CD8-positive, alpha-beta memory T cell (primary cell): ENCODE results near the gene TMEM141. TPM values are rescaled to one million over a fixed set of nuclear protein-coding genes. Genes with fewer than 3 reads are reported as not detected.
"Not testable (repeated sequence)": the region's sequence is repeated elsewhere in the genome, so short reads cannot be mapped to it uniquely, and the experiment has no call there.

ENCODE experiments used
- CTCF ChIA-PET: fragments of 350-600 bp; sonication (Branson Sonifier 250); formaldehyde crosslinking; loops from one replicate; lab custom pipeline; 2021; ENCODE audit warnings: antibody characterized with exemption; lab: Charles Lee
- POLR2A ChIA-PET: fragments of 350-600 bp; sonication (Branson Sonifier 250); formaldehyde crosslinking; loops from one replicate; lab custom pipeline; 2021; ENCODE audit warnings: antibody characterized with exemption; lab: Charles Lee
- DNase-seq, 5 donors: peaks; one replicate each; pipeline versions ENCODE4 v3.0.0 to v3.0.0-alpha.2; 2020 to 2022; ENCODE audit warnings: mixed read lengths in 1 of 5
- H3K27ac ChIP-seq: one replicate; pipeline ENCODE4 v1.7.0; 2013; ENCODE audit warnings: low read depth, mild to moderate bottlenecking, low read length, moderate library complexity
- H3K27me3 ChIP-seq: 2 replicates; pipeline ENCODE4 v1.7.0; 2013; ENCODE audit warnings: low read length, mild to moderate bottlenecking; ENCODE audit not compliant: insufficient read depth, poor library complexity, severe bottlenecking
- H3K36me3 ChIP-seq: 2 replicates; pipeline ENCODE4 v1.7.0; 2013; ENCODE audit warnings: mild to moderate bottlenecking, low read length, moderate library complexity; ENCODE audit not compliant: insufficient read depth
- H3K4me1 ChIP-seq: 2 replicates; pipeline ENCODE4 v1.7.0; 2013; ENCODE audit warnings: mild to moderate bottlenecking, low read length, moderate library complexity; ENCODE audit not compliant: insufficient read depth
- H3K4me3 ChIP-seq: 2 replicates; pipeline ENCODE4 v1.7.0; 2013; ENCODE audit warnings: mild to moderate bottlenecking, low read length
- H3K9me3 ChIP-seq: 2 replicates; pipeline ENCODE4 v1.7.0; 2013; ENCODE audit warnings: mild to moderate bottlenecking, low read length
- H3K27ac Mint-ChIP-seq, 8 donors: one replicate each; pipeline ENCODE4 v1.8.0; 2020 to 2021; ENCODE audit warnings: mixed read lengths in 8 of 8, mild to moderate bottlenecking in 6 of 8, inconsistent platforms in 3 of 8, moderate library complexity in 3 of 8
- H3K27me3 Mint-ChIP-seq, 2 donors: one replicate each; pipeline ENCODE4 v1.8.0; 2020 to 2021; ENCODE audit warnings: mixed read lengths in 2 of 2, mild to moderate bottlenecking in 1 of 2, moderate library complexity in 1 of 2
- H3K36me3 Mint-ChIP-seq, 3 donors: one replicate each; pipeline ENCODE4 v1.8.0; 2020 to 2021; ENCODE audit warnings: mixed read lengths in 3 of 3, inconsistent platforms in 1 of 3, mild to moderate bottlenecking in 1 of 3
- H3K4me1 Mint-ChIP-seq, 3 donors: one replicate each; pipeline ENCODE4 v1.8.0; 2020 to 2021; ENCODE audit warnings: mixed read lengths in 3 of 3, inconsistent platforms in 1 of 3, mild to moderate bottlenecking in 1 of 3
- H3K4me3 Mint-ChIP-seq, 7 donors: one replicate each; pipeline ENCODE4 v1.8.0; 2020 to 2021; ENCODE audit warnings: mixed read lengths in 7 of 7, mild to moderate bottlenecking in 6 of 7, moderate library complexity in 4 of 7, inconsistent platforms in 2 of 7
- H3K9me3 Mint-ChIP-seq, 5 donors: one replicate each; pipeline ENCODE4 v1.8.0; 2020 to 2022; ENCODE audit warnings: mixed read lengths in 5 of 5, mild to moderate bottlenecking in 3 of 5, moderate library complexity in 2 of 5, inconsistent platforms in 1 of 5
- polyA plus RNA-seq: library from polyadenylated mRNA; unstranded; fragments of 300-500 nt; fragmentation: Illumina TruSeq; gene quantifications from one replicate; pipeline ENCODE4 v1.2.3, GENCODE V29; 2021
- total RNA-seq, 2 experiments: library from RNA; stranded (reverse); gene quantifications; one replicate each; pipeline ENCODE4 v1.2.3, GENCODE V29; 2021

TMEM141 gene
- total and polyA plus RNA-seq, 3 experiments from 2014 or later = 37.8 to 50.6 (median 50.1) TPM

DNA sequence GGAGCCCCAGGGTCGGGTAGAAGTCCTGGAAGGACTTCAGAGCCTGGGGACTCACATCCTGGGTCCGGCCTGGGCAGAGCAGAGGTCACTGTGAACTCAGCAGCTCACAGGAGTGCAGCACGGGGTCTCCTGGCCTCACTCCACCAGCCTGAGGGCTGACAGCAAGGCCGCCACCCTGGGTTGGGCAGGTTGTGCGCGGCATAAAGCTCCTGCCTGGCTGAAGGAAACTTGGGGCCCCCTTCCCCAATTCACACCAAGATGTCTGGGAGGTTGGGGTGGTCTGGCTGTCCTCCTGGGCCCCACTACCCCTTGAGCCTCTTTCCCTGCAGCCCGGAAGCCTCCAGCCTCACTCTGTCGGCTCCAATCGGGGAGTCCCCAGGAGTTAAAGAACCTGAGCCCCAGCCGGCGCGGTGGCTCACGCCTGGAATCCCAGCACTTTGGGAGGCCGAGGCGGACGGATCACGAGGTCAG is 28.9 kb upstream of the TMEM141 start:
- ChIA-PET CTCF (no interaction called here), POLR2A (no interaction called here)
- no peak overlapping the region for H3K4me3 Mint-ChIP-seq
- Histone ChIP-seq H3K36me3 (no peaks in the 10 kb centered on the region), H3K4me1 (no peaks in the 10 kb centered on the region), H3K27me3 (no peaks in the 10 kb centered on the region), H3K4me3 (no peak overlapping the region), H3K9me3 (no peaks in the 10 kb centered on the region), H3K27ac (no peak overlapping the region)
- peaks cover 7 to 20% of the 10 kb centered on the region in 2 donors for H3K27me3 Mint-ChIP-seq
- H3K9me3 Mint-ChIP-seq = no peaks in the 10 kb centered on the region
- DNase-seq = peak in 1 of 5 donors; percentile 12
- H3K4me1 Mint-ChIP-seq = peaks cover 5 to 14% (median 10%) of the 10 kb centered on the region in 3 donors
- H3K36me3 Mint-ChIP-seq = no peaks in the 10 kb centered on the region
- no peak overlapping the region for H3K27ac Mint-ChIP-seq

DNA sequence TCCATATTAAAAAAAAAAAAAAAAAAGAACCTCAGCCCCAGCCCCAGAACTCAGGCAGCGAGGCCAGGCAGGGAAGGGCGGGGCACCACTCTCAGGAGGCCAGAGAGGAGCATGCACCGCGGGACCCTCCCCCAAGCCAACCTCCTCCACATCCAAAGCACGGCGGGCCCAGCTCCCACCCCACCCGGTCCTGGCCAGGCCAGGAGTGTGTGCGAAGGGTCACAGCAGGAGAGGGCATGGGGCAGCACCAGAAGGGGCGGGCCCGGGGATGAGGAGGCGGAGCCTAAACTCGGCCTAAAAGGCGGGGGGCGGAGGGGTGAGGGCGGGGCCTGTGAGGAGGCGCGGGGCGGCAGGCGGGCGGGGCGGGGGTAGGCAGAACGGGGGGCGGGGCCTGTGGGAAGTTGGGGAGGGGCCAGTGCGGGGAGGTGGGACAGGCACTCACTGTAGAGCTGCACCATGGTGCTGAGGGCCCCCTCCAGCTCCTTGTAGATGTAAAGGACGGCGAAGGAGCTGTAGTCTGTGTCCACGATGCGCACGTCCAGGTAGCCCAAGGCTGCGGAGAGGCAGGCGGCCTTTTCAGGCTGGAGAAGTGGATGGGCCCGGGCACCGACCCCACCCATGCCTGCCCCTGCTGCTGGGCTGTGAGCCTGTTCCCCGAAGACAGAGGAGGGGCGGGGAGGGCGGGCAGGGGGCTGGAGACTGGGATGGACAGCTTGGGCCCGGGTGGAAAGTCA is 28.1 kb upstream of the TMEM141 start:
- Histone ChIP-seq H3K9me3 (no peaks in the 10 kb centered on the region), H3K27ac (no peak overlapping the region), H3K4me3 (no peak overlapping the region), H3K27me3 (no peaks in the 10 kb centered on the region), H3K36me3 (no peaks in the 10 kb centered on the region), H3K4me1 (no peaks in the 10 kb centered on the region)
- no peak overlapping the region for H3K27ac Mint-ChIP-seq
- ChIA-PET CTCF (no interaction called here), POLR2A (no interaction called here)
- no peaks in the 10 kb centered on the region for H3K36me3 Mint-ChIP-seq
- peaks cover 5 to 14% (median 10%) of the 10 kb centered on the region in 3 donors for H3K4me1 Mint-ChIP-seq
- H3K27me3 Mint-ChIP-seq = peaks cover 12 to 25% of the 10 kb centered on the region in 2 donors
- peak in 4 of 5 donors; percentile 14 to 45 (median 18) for DNase-seq
- H3K9me3 Mint-ChIP-seq = no peaks in the 10 kb centered on the region
- H3K4me3 Mint-ChIP-seq = no peak overlapping the region

DNA sequence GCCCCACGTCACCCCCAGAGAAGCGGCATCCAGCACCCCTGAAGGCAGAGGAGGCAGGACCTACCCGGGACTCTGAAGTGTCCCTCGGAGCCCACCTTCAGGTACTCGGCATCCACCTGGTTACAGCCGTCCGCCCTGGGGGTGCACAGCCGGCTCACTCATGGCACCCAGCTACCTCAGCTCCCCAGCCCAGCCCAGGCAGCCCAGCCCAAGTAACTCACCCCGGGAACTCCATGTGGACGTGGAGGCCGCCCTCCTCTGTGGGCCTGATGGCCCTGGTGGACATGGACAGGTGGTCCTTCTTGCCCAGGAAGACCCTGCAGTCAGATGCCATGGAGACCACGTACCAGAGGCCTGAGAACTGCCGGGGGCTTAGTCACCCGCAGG is 27.5 kb upstream of the TMEM141 start:
- Histone ChIP-seq H3K36me3 (no peaks in the 10 kb centered on the region), H3K4me3 (no peak overlapping the region), H3K27ac (no peak overlapping the region), H3K9me3 (no peaks in the 10 kb centered on the region), H3K4me1 (no peaks in the 10 kb centered on the region), H3K27me3 (no peaks in the 10 kb centered on the region)
- no peaks in the 10 kb centered on the region for H3K36me3 Mint-ChIP-seq
- no peaks in the 10 kb centered on the region for H3K9me3 Mint-ChIP-seq
- CTCF ChIA-PET = no interaction called here
- POLR2A ChIA-PET = no interaction called here
- DNase-seq = peak in 1 of 5 donors; percentile 39
- no peak overlapping the region for H3K27ac Mint-ChIP-seq
- H3K27me3 Mint-ChIP-seq = peaks cover 14 to 26% of the 10 kb centered on the region in 2 donors
- no peak overlapping the region for H3K4me3 Mint-ChIP-seq
- H3K4me1 Mint-ChIP-seq = peaks cover 5 to 14% (median 10%) of the 10 kb centered on the region in 3 donors

- Histone ChIP-seq H3K9me3 (no peaks in the 10 kb centered on the region), H3K27ac (no peak within 1 kb of the TSS), H3K4me1 (no peaks in the 10 kb centered on the region), H3K36me3 (no peaks in the 10 kb centered on the region), H3K4me3 (no peak within 1 kb of the TSS), H3K27me3 (no peaks in the 10 kb centered on the region)
- no peak for DNase-seq
- Mint-ChIP-seq H3K36me3 (no peaks in the 10 kb centered on the region), H3K27me3 (peaks cover 14 to 26% of the 10 kb centered on the region in 2 donors), H3K4me1 (peaks cover 5 to 14% (median 10%) of the 10 kb centered on the region in 3 donors), H3K4me3 (no peak within 1 kb of the TSS), H3K27ac (no peak within 1 kb of the TSS), H3K9me3 (no peaks in the 10 kb centered on the region)
- POLR2A ChIA-PET = no interaction called here
- CTCF ChIA-PET = no interaction called here
Observed at GRCh38 chr9:136764301-136764891, 26.7 kb upstream of the TMEM141 start, which contains the start of gene LCN15. LCN15 (minus strand) TSS chr9:136764518; CDS start chr9:136764488, 30 bp downstream.

DNA sequence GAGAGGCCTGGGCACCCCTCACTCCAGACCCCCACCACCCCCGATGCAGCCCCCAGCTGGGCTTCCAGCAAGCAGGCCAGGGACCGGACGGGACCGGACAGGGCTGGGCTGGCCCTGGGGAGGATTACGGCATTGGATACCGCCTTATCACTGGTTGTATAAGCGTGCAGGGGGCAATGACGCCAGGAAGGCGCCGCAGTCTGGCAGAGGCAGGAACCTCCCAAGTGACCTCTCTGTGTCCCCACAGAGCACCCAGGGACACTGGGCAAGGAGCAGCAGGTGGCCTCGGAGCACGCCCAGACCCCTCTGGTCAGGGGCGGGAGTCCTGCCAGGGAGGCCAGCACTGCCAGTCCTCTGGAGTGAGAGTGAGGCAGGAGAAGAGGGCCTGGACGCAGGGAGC is 26.1 kb upstream of the TMEM141 start:
- no peak for DNase-seq
- H3K27ac ChIP-seq = no peak overlapping the region
- ChIA-PET POLR2A (no interaction called here), CTCF (no interaction called here)
- H3K36me3 ChIP-seq = no peaks in the 10 kb centered on the region
- Mint-ChIP-seq H3K4me3 (no peak overlapping the region), H3K9me3 (no peaks in the 10 kb centered on the region), H3K27ac (no peak overlapping the region), H3K27me3 (peaks cover 12 to 20% of the 10 kb centered on the region in 2 donors), H3K36me3 (no peaks in the 10 kb centered on the region), H3K4me1 (peaks cover 5 to 14% (median 13%) of the 10 kb centered on the region in 3 donors)
- no peaks in the 10 kb centered on the region for H3K27me3 ChIP-seq
- H3K4me1 ChIP-seq = no peaks in the 10 kb centered on the region
- no peaks in the 10 kb centered on the region for H3K9me3 ChIP-seq
- no peak overlapping the region for H3K4me3 ChIP-seq

- H3K9me3 ChIP-seq, H3K27ac ChIP-seq, H3K27me3 ChIP-seq, H3K4me1 ChIP-seq, H3K36me3 ChIP-seq, H3K4me3 ChIP-seq, H3K9me3 Mint-ChIP-seq, H3K36me3 Mint-ChIP-seq, POLR2A ChIA-PET, DNase-seq: not testable (repeated sequence)
- Mint-ChIP-seq H3K27me3 (peaks cover 10 to 15% of the 10 kb centered on the region in 2 donors), H3K4me1 (peaks cover 5 to 14% (median 13%) of the 10 kb centered on the region in 3 donors), H3K4me3 (peak overlapping the region in 3 of 7 donors; percentile 14 to 65 (median 41)), H3K27ac (peak overlapping the region in 3 of 8 donors; percentile 28 to 72 (median 52))
- CTCF ChIA-PET = interaction anchor here (0.7 to 4.5 kb wide), 5 partner anchors 12 to 302 kb away, joined by 3 to 13 read pairs (median 3); partner anchors contain the start of gene RABL6
Observed at GRCh38 chr9:136765745-136766409, 25.3 kb upstream of the TMEM141 start.

DNA sequence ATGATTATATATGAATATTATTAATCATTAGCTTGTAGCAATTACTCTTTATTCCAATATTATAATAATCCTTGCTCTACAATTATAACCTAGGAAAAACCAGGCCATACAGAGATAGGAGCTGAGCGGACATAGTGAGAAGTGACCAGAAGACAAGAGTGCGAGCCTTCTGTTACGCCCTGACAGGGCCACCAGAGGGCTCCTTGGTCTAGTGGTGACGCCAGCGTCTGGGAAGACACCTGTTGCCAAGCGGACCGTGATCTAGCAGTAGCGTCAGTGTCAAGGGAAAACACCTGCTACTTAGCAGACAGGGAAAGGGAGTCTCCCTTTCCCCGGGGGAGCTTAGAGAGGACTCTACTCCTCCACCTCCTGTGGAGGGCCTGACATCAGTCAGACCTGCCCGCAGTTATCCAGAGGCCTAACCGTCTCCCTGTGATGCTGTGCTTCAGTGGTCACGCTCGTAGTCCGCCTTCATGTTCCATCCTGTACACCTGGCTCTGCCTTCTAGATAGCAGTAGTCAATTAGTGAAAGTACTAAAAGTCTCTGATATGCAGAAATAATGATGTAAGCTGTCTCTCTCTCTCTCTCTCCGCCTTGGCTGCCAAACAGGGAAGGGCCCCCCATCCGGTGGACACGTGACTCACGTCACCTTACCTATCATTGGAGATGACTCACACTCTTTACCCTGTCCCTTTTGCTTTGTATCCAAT is 24.6 kb upstream of the TMEM141 start:
- Mint-ChIP-seq H3K4me1 (peaks cover 5 to 14% (median 13%) of the 10 kb centered on the region in 3 donors), H3K27me3 (peaks cover 8 to 13% of the 10 kb centered on the region in 2 donors), H3K27ac (peak overlapping the region in 6 of 8 donors; percentile 24 to 93 (median 80)), H3K4me3 (peak overlapping the region in 5 of 7 donors; percentile 4 to 71 (median 36))
- H3K9me3 Mint-ChIP-seq, H3K4me3 ChIP-seq, H3K27ac ChIP-seq, H3K36me3 ChIP-seq, H3K27me3 ChIP-seq, POLR2A ChIA-PET, H3K36me3 Mint-ChIP-seq, H3K9me3 ChIP-seq, H3K4me1 ChIP-seq: not testable (repeated sequence)
- CTCF ChIA-PET = interaction anchor here (0.7 to 4.5 kb wide), 5 partner anchors 11 to 301 kb away, joined by 3 to 13 read pairs (median 3); partner anchors contain the start of gene RABL6
- DNase-seq = peak in 2 of 5 donors; percentile 35 to 70
